GM12891 (cell line): ENCODE measurements around the gene ADGRB2.

ENCODE experiments used
- DNase-seq: peaks from one replicate; pipeline ENCODE4 v3.0.0; 2011; ENCODE audit warnings: low spot score; ENCODE audit not compliant: insufficient read length
- FAIRE-seq: peaks from 2 replicates; lab custom pipeline; 2011; peaks lifted over from hg19 to GRCh38; lab: Jason Lieb, UNC
- PAX5 ChIP-seq: IDR thresholded peaks from 2 replicates; pipeline ENCODE4 v1.6.1; 2011; ENCODE audit warnings: low read length, moderate library complexity, mild to moderate bottlenecking; ENCODE audit not compliant: insufficient read depth, severe bottlenecking
- POLR2A ChIP-seq: IDR thresholded peaks from 2 replicates; pipeline ENCODE4 v1.6.1; 2011; ENCODE audit warnings: low read depth, low read length, control low read depth
- POLR2AphosphoS5 ChIP-seq: IDR thresholded peaks from 2 replicates; pipeline ENCODE4 v1.6.1; 2011; ENCODE audit warnings: low read depth, low read length, control low read depth
- POU2F2 ChIP-seq: IDR thresholded peaks from 2 replicates; pipeline ENCODE4 v1.6.1; 2011; ENCODE audit warnings: low read depth, mild to moderate bottlenecking, control low read depth, low read length, moderate library complexity
- SPI1 ChIP-seq: IDR thresholded peaks from 2 replicates; pipeline ENCODE4 v1.6.1; 2011; ENCODE audit warnings: low read depth, low read length, control low read depth
- TAF1 ChIP-seq: IDR thresholded peaks from 2 replicates; pipeline ENCODE4 v1.6.1; 2011; ENCODE audit warnings: low read depth, low read length, control low read depth

ADGRB2 gene

DNA sequence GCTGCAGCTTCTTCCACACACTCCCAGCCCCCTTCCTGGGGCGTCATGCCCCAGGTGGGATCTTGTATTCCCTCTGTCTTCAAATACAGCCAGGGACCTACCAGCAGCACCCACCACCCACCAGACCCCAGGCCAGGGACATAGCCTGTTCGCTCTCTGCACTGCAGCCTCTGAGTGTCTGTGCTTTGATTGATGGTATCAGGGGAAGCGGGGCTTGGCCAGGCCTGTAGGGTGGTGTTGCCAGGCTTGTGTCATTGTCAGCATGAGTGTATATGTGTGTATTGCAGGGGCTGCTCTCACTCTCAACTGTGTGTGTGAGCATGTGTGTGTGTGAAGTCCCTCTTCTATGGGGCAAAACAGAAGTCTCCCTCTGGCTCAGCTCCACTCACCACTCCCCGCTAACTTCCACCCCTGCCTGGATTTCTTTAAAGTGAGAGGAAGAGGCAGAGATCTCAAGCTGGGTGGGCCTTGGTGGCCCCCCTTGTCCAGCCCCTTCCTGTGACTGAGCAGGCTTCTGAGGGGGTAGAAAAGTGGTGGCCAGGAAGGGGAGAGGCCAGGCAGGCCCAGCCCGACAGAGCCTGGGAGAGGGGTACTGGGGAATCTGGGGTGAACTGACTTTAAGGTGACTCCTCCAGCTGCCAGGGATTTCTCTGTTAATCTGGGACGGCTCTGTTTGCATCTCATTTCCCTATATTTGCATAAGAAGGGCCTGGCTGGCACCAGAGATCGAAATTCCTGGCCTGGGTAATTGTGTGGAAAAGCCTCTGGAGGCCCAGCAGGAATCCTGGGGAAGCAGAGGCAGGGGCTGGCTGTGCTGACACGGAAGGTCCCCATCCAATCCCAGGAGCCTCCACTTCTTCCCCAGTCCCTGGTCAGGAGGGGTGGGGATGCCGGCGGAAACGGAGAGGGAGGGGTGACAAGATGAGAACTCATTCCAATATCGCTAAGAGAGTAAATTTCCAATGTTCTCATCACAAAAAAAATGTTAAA lies 18.6 kb upstream of the ADGRB2 start:
- DNase-seq (no peak), FAIRE-seq (no peak)
- TF ChIP-seq POLR2A (no peak), POU2F2 (no peak), POLR2AphosphoS5 (no peak), PAX5 (no peak), SPI1 (no peak), TAF1 (no peak)

DNA sequence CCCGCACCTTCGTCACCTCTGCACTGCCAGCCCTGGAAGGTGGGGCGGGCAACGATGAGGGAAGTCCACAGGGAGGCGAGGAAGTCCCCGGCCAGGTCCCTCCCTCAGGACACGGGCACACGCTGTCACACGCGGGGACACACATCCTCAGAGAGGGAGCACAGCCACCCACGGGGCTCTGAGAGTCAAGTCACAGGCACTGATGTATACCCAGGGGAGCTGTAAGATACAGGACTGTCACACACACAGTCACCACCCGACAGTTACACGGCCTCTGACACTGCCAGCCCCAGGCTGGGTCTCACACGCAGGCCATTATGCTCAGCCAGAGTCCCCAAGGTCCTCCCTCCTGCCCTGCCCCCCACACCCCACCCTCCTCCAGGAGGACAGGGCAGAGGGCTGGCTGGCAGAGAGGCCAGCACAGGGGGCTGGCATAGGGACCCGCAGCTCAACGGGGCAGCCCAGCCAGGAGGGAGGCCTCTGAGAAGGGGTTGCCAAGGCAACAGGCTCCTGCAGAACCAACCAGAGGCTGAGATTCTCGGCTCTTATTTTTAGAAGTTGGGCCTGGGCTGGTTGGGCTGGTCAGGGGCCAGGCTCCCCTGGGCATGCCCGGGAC lies 17.7 kb upstream of the ADGRB2 start:
- FAIRE-seq: no peak
- no peak for DNase-seq

GRCh38 chr1:31781138-31781755 lies 17.1 kb upstream of the ADGRB2 start:
- DNase-seq (no peak), FAIRE-seq (no peak)
- no peak for TF ChIP-seq POU2F2
- TF ChIP-seq POLR2AphosphoS5: no peak
- TF ChIP-seq POLR2A: no peak
- TF ChIP-seq PAX5: no peak
- TF ChIP-seq SPI1: no peak
- no peak for TF ChIP-seq TAF1

More for the DNA sequence above, 17.7 kb upstream of the ADGRB2 start:
- TF ChIP-seq POU2F2: no peak
- TF ChIP-seq POLR2AphosphoS5: no peak
- no peak for TF ChIP-seq PAX5
- TF ChIP-seq TAF1: no peak
- TF ChIP-seq POLR2A: no peak
- TF ChIP-seq SPI1: no peak

DNA sequence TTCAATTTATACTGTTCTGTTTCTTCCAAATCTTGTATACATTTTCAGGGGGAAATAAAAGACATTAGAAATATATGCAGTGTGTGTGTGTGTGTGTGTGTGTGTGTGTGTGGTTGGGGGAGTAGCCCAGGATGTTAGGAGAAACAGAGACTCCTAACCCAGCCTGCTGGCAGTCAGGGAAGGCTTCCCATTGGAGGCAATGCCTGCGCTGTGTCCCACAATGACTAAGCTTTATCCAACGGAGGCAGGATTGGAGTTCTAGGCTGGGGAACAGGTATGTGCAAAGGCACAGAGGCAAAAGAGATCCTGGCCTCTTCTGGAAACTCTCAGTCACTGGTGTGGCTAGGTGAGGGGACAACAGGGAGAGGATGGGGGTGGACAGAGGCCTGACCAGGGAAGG lies 16.5 kb upstream of the ADGRB2 start:
- TF ChIP-seq POU2F2 (no peak), POLR2A (no peak), POLR2AphosphoS5 (no peak), SPI1 (no peak), PAX5 (no peak), TAF1 (no peak)
- no peak for FAIRE-seq
- no peak for DNase-seq

GRCh38 chr1:31779687-31780086 lies 15.5 kb upstream of the ADGRB2 start:
- FAIRE-seq (no peak), DNase-seq (no peak)

DNA sequence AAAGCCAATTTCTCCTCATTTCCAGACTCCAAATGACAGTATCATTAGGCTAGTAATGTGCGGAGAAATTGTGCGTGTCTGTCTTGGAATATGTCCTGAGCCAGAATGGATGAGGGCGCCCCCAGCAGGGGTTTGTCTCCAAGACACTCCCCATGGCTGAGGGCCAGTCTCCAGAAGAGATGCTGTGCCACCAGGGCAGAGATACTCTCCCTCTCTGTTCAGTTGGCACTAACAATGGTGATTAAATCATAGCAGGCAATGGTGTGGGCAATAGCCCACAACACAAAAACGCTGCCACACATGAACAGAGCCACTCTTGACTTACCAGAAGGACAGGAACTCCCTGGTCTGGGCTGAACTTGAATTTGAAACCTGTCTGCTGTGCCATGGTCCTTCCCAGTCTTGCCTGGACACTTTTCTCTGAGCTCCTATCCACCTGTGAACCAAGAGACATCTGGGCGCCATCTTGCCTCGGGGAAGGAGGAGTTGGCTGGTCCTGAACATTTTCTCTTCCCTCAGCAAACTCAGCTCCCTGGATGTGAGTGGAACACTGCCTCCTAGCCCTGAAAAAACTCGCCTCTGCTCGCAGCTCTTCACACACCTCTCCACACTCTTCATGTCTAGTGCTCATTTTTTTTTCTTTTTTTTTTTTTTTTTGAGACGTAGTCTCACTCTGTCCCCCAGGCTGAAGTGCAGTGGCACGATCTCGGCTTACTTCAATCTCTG lies 14.8 kb upstream of the ADGRB2 start:
- FAIRE-seq: no peak
- DNase-seq: no peak
- no peak for TF ChIP-seq TAF1
- TF ChIP-seq SPI1: no peak
- TF ChIP-seq POLR2A: no peak
- TF ChIP-seq PAX5: no peak
- TF ChIP-seq POLR2AphosphoS5: no peak
- no peak for TF ChIP-seq POU2F2

More at GRCh38 chr1:31779687-31780086, 15.5 kb upstream of the ADGRB2 start:
- TF ChIP-seq POU2F2 (no peak), SPI1 (no peak), PAX5 (no peak), POLR2AphosphoS5 (no peak), TAF1 (no peak), POLR2A (no peak)

DNA sequence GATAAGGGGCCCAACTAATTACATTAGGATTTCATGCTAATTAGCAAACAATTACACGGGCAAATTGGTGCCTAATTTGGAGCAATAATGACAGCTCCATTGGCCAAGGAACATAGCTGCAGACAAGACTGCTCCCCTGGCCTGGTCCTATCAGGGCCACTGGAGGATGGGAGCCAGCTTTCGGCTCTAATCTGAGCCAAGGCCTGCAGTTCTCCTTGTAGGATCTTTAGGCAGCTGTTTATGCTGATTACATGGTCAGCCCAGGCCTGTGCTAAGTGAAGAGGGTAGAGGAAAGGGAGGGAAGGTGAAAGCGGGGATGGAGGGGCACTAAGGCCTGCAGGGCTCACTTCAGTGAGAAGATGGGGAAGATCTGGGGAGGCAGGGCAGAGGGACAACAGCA lies 12.4 kb upstream of the ADGRB2 start:
- FAIRE-seq (no peak), DNase-seq (no peak)
- TF ChIP-seq POLR2A (no peak), TAF1 (no peak), PAX5 (no peak), SPI1 (no peak), POU2F2 (no peak), POLR2AphosphoS5 (no peak)

DNA sequence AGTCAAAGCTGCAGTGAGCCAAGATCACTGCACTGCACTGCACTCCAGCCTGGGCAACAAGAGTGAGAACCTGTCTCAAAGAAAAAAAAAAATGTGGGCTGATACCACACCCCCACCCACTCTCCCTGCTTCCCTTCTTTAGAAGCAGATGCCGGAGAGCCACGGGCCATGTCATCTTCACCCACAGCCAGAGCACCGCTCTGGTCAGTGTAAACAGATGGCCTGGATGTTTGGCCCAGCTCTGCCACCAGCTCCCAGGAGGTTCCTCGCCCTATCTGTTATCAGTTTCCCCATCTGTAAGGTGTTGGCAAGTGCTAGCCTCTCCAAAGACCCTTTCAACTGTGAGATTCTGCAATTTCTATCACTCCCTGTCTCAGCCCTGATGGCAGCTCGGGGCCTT lies 11.9 kb upstream of the ADGRB2 start:
- DNase-seq: no peak
- TF ChIP-seq POLR2AphosphoS5: no peak
- TF ChIP-seq TAF1: no peak
- no peak for TF ChIP-seq POLR2A
- no peak for TF ChIP-seq SPI1
- TF ChIP-seq PAX5: no peak
- TF ChIP-seq POU2F2: no peak
- FAIRE-seq: no peak

DNA sequence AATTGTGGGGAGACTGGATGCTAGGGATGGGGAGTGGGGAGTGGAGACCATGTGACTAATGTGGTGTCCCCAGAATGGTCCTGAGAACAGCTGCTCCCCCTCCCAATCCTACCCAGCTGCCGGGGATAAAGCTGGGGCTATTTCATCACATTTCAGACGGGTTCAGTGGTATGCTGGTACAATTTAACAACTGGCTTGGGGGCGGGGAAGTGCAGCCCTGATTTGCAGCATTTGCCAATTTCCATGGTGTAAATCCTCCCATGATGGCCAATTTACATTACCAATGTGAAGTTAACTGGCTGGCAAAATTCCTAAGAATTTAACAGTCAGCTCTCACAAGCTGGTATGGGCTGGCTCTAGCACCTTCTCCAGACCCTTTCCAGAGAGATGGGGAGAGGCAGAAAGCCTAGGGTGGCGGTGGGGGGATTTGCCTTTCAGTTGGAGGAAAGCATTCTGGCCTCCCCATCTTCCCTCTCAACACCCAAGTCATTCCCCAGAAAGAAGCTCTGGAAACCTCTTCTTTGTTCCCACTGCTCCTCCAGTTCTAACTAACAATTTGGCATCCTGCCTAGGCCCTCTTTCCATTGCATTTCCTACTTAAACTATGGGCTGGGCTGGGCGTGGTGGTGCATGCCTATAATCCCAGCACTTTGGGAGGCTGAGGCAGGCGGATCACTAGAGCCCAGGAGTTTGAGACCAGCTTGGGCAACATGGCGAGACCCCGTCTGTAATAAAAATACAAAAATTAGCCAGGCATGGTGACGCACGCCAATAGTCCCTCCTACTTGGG lies 11.3 kb upstream of the ADGRB2 start:
- TF ChIP-seq POLR2A (no peak), PAX5 (no peak), TAF1 (no peak), POU2F2 (no peak), POLR2AphosphoS5 (no peak), SPI1 (no peak)
- DNase-seq: no peak
- no peak for FAIRE-seq
